Kidney (tissue), 14 donors: ENCODE measurements around the gene INTS3. TPM values are rescaled to one million over a fixed set of nuclear protein-coding genes. Genes with fewer than 3 reads are reported as not detected.

Source experiments
- DNase-seq, 5 donors: peaks; one replicate each; pipeline ENCODE4 v3.0.0-alpha.2; 2013 to 2020
- FAIRE-seq: peaks from 2 replicates; lab custom pipeline; 2012; peaks lifted over from hg19 to GRCh38; lab: Jason Lieb, UNC
- H3K27ac ChIP-seq, 2 donors: one replicate each; pipeline ENCODE4 v1.7.0; 2013; ENCODE audit warnings: low read depth in 2 of 2, low read length in 2 of 2, inconsistent platforms in 1 of 2
- H3K27me3 ChIP-seq: one replicate; pipeline ENCODE4 v1.7.1; 2013; ENCODE audit warnings: low read length, inconsistent platforms; ENCODE audit not compliant: control insufficient read depth, insufficient read depth
- H3K36me3 ChIP-seq, 3 donors: one replicate each; pipeline versions ENCODE4 v1.7.0 to v1.7.1; 2013; ENCODE audit warnings: low read length in 3 of 3, control low read depth in 1 of 3, inconsistent platforms in 1 of 3; ENCODE audit not compliant: insufficient read depth in 3 of 3, control insufficient read depth in 2 of 3
- H3K4me1 ChIP-seq, 3 donors: one replicate each; pipeline versions ENCODE4 v1.7.0 to v1.7.1; 2013; ENCODE audit warnings: low read length in 3 of 3, inconsistent platforms in 1 of 3, low read depth in 1 of 3; ENCODE audit not compliant: control insufficient read depth in 2 of 3, insufficient read depth in 2 of 3
- H3K4me3 ChIP-seq, 3 donors: one replicate each; pipeline versions ENCODE4 v1.7.0 to v1.8.1; 2013; ENCODE audit warnings: low read length in 3 of 3, control low read depth in 1 of 3, inconsistent platforms in 1 of 3
- H3K9ac ChIP-seq, 3 donors: one replicate each; pipeline versions ENCODE4 v1.7.0 to v1.7.1; 2013; ENCODE audit warnings: low read length in 3 of 3, control low read depth in 1 of 3, inconsistent platforms in 1 of 3
- H3K9me3 ChIP-seq, 3 donors: one replicate each; pipeline versions ENCODE4 v1.7.0 to v1.7.1; 2013; ENCODE audit warnings: low read length in 3 of 3, control low read depth in 1 of 3, inconsistent platforms in 1 of 3; ENCODE audit not compliant: control insufficient read depth in 2 of 3, insufficient read depth in 1 of 3
- intact Hi-C: fragments of 100-400 bp; cut with DNase I; formaldehyde crosslinking; loops from one replicate; pipeline ENCODE4 v1.11.1; 2022
- polyA plus RNA-seq: library from polyadenylated mRNA; stranded (reverse); fragments of 350-450 nt; fragmentation: Illumina TruSeq; extraction: RNeasy Lipid Tissue Mini Kit (QIAGEN cat#74804); gene quantifications from one replicate; pipeline ENCODE4 v1.2.3, GENCODE V29; 2014; ENCODE audit warnings: low read depth, low replicate concordance; ENCODE audit not compliant: insufficient read depth
- total RNA-seq: library from RNA; stranded (reverse); fragmentation: NEBNext Ultra II Directional; extraction: Animal tissue kit (Norgen Biotek cat#: 25700); gene quantifications from one replicate; pipeline ENCODE4 v1.2.1, GENCODE V29; 2021
- TF ChIP-seq, protein P1 (sequence below): IDR thresholded peaks from 3 replicates; pipeline ENCODE4 v1.5.1; 2012; ENCODE audit warnings: mild to moderate bottlenecking, moderate library complexity, borderline replicate concordance; ENCODE audit not compliant: insufficient read depth; ENCODE audit errors: extremely low read depth
- donor health status: control.
- donor health status: control.
- donor health status: control.
- donor health status: control.
- donor health status: control.
- donor health status: DM: yes; HTN: yes; CAD: no.
- donor health status: Normal renal cell carcinoma (clear cell type).

The INTS3 gene
- total and polyA plus RNA-seq, 2 donors from 2014 or later, result 42.7 to 74.8 TPM

DNA sequence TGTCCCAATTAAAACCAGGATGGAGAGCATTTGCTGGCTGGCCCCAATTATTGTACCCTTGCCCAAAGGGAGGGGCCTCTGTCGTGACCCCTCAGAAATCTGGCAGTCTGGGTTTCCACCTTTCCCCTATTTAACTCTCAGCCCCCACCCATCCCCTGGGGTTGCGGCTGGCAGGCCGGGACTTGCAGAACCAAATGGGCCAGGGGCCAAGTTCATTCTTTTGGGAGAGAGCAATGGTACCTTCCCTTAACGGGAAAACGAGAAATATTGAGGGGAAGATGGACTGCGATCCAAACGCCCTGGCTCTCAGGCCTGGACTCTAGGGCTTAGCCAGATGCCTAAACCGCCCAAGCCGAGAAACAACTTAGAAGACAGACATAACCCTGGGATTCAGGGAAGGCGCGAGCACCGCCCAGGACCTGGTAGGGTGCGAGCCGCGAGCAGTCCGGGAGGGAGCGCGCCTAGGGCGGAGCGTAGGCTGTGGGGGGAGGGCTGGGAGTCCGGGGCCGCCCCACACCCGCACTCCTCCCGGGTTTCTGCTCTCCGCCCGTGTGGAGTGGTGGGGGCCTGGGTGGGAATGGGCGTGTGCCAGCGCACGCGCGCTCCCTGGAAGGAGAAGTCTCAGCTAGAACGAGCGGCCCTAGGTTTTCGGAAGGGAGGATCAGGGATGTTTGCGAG is 47.1 kb downstream of the INTS3 start, which contains the start of gene SLC27A3:
TSS of gene SLC27A3 (plus strand) at position 628 of the 678 bp plus-strand sequence. CDS start 91 bp downstream, outside the sequence.
- peak within 1 kb of the TSS; percentile 42 to 71 (median 56) for H3K9ac ChIP-seq
- H3K9me3 ChIP-seq, result no peaks in the 10 kb centered on the region
- intact Hi-C loops, result no loop called here
- DNase-seq (peak; percentile 66 to 94 (median 82)), FAIRE-seq (no peak)
- peak within 1 kb of the TSS; percentile 58 to 76 (median 68) for H3K4me3 ChIP-seq
- TF ChIP-seq, protein P1, sequence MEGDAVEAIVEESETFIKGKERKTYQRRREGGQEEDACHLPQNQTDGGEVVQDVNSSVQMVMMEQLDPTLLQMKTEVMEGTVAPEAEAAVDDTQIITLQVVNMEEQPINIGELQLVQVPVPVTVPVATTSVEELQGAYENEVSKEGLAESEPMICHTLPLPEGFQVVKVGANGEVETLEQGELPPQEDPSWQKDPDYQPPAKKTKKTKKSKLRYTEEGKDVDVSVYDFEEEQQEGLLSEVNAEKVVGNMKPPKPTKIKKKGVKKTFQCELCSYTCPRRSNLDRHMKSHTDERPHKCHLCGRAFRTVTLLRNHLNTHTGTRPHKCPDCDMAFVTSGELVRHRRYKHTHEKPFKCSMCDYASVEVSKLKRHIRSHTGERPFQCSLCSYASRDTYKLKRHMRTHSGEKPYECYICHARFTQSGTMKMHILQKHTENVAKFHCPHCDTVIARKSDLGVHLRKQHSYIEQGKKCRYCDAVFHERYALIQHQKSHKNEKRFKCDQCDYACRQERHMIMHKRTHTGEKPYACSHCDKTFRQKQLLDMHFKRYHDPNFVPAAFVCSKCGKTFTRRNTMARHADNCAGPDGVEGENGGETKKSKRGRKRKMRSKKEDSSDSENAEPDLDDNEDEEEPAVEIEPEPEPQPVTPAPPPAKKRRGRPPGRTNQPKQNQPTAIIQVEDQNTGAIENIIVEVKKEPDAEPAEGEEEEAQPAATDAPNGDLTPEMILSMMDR, result no peak
- peaks cover 0 to 44% (median 23%) of the 10 kb centered on the region in 3 donors for H3K4me1 ChIP-seq
- H3K27me3 ChIP-seq, result no peaks in the 10 kb centered on the region
- peaks cover 2 to 17% (median 8%) of the 10 kb centered on the region in 3 donors for H3K36me3 ChIP-seq
- H3K27ac ChIP-seq, result peak within 1 kb of the TSS; percentile 53 to 85

DNA sequence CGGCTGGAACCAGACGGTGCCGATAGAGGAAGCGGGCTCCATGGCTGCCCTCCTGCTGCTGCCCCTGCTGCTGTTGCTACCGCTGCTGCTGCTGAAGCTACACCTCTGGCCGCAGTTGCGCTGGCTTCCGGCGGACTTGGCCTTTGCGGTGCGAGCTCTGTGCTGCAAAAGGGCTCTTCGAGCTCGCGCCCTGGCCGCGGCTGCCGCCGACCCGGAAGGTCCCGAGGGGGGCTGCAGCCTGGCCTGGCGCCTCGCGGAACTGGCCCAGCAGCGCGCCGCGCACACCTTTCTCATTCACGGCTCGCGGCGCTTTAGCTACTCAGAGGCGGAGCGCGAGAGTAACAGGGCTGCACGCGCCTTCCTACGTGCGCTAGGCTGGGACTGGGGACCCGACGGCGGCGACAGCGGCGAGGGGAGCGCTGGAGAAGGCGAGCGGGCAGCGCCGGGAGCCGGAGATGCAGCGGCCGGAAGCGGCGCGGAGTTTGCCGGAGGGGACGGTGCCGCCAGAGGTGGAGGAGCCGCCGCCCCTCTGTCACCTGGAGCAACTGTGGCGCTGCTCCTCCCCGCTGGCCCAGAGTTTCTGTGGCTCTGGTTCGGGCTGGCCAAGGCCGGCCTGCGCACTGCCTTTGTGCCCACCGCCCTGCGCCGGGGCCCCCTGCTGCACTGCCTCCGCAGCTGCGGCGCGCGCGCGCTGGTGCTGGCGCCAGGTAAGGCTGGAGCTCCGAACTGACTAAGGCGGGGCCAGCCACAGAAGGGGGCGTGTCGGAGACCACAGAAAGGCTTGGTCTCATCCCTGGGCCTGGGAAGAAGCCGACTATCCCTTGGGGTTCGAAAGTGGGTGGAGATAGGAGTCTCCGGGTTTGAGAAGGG is 47.8 kb downstream of the INTS3 start:
- Histone ChIP-seq H3K9me3 (no peaks in the 10 kb centered on the region), H3K9ac (peak overlapping the region in 2 of 3 donors; percentile 42 to 71), H3K4me1 (peaks cover 0 to 47% (median 17%) of the 10 kb centered on the region in 3 donors), H3K27ac (peak overlapping the region; percentile 53 to 85), H3K36me3 (peaks cover 0 to 10% (median 8%) of the 10 kb centered on the region in 3 donors), H3K27me3 (no peaks in the 10 kb centered on the region), H3K4me3 (peak overlapping the region; percentile 58 to 76 (median 68))
- FAIRE-seq (no peak), DNase-seq (peak; percentile 89 to 93 (median 92))
- TF ChIP-seq, protein P1, result no peak
- intact Hi-C loops, result no loop called here

DNA sequence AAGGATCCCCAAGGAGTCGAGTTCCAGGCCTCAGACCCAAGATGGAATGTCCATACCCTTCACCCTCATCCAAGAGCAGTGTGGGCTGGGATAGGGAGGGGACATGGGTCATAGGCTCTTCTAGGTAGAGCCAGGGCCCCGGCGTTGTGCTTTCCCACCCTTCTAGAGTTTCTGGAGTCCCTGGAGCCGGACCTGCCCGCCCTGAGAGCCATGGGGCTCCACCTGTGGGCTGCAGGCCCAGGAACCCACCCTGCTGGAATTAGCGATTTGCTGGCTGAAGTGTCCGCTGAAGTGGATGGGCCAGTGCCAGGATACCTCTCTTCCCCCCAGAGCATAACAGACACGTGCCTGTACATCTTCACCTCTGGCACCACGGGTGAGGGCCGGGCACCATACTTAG is 48.5 kb downstream of the INTS3 start:
- H3K27me3 ChIP-seq, result no peaks in the 10 kb centered on the region
- FAIRE-seq, result no peak
- DNase-seq, result peak in 1 of 5 donors; percentile 66
- H3K36me3 ChIP-seq, result peaks cover 0 to 10% (median 8%) of the 10 kb centered on the region in 3 donors
- H3K9me3 ChIP-seq, result no peaks in the 10 kb centered on the region
- H3K4me1 ChIP-seq, result peaks cover 0 to 48% (median 17%) of the 10 kb centered on the region in 3 donors
- peak overlapping the region in 1 of 2 donors; percentile 85 for H3K27ac ChIP-seq
- intact Hi-C loops, result no loop called here
- TF ChIP-seq, protein P1, result no peak
- peak overlapping the region in 1 of 3 donors; percentile 71 for H3K9ac ChIP-seq
- H3K4me3 ChIP-seq, result peak overlapping the region; percentile 53 to 76 (median 58)
